Activated T-helper 9 cell treated with anti-CD3 and anti-CD28 coated beads, Interleukin-2, amount 50 U/mL, for 16 hours (primary cell): ENCODE measurements around the gene DISC1.

Source experiments
- DNase-seq: peaks from one replicate; pipeline ENCODE4 v3.0.0-alpha.2; 2020; ENCODE audit warnings: low read depth

The DISC1 gene

DNA sequence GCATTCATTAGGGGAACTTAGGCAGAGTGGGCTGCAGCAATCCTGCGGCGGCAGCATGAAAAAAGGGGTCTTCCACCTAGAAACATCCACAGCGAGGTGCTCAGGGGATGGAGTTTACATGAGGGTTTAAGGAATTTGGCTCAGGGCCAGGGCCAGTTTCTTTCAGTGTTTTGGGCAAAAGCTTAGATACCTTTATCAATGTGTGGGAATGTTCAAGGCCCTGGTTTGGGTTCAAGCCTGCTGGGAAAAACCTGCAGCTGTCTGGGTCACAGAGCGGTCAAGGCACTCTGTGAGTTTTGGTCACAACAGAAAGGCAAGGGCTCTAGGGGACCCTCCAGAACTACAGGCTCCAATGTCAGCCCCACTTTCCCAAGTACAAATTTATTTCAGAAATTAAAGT, 230.3 kb downstream of the DISC1 start:
- DNase-seq = no peak

DNA sequence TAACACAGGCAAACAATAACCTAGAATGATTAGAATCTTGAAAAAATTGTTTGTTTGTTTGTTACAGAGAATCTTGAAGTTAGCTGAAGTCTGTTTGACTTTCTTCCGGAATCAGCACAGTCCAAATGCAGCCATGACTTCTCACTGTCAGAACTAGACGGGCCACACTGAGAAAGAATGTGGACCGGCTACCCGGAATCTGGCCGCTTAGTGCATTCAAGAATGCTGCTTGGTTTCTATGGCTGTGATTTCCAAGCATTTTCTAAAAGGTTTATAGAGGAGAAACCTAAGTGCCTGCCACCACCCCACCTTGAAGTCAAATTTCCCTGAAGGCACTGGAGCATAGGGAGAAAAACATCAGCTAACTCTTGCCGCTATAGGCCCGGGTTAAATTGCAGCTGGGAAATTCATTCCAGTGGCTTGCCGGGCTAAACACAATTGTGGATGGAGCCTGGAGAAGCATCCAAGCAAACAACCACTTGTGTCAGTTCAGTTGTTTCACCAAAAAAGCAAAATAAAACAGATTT, 231.1 kb downstream of the DISC1 start:
- no peak for DNase-seq

DNA sequence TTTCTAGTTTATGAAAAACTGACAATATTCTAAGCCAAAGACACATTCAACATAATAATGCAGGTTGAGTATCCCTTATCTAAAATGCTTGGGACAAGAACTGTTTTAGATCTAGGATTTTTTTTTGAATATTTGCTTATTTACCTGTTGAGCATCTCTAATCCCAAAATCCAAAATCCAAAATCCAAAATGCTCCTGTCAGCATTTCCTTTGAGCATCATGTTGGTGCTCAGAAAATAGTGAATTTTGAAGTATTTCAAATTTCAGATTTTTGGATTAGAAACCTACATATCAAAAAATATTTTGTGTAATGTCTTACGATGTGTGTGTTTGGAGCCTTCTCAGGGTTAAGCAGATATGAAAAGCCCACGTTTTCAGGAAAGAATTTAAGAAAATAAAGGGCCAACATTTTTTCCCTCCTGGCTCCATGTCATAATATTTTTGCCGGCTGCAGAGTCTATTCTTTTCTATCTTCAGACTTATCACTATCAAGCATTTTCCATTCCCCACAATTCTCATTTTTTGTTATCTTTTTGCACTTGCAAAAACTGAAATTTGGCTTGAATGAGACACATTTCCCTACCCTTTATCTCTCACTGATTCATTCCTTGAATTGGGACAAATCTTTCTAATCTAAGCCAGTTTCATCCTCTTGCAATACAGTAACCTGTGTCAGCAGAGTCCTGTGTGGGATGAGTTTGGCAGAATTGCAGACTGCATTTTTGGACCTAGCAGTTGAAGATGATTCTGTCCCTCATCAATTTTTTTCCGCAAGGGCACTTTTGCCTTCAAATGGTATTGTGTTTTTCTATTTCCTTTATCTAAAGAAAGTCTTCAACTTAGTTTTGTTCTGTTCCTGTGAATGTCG, 233.9 kb downstream of the DISC1 start:
- DNase-seq = no peak

- DNase-seq = no peak
These were observed 235.2 kb downstream of the DISC1 start for GRCh38 chr1:231861541-231862481.

DNA sequence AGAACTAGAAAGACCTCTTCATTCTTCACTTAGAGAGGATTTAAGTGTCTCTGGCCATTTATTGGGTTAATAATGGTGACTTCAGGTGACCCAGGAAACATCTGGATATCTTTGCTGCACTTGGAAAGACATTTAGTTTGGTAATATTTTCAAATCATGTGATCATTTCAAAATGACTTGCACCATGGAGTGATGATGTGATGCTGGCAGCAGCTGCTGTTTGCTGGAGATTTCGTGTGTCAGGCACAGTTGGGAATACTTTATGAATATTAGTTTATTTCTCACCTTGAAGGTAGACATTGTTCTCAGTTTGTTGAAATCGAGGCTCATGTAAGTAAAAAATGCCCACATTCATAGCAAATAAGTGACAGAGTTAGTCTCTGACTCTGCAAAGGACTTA, 236.0 kb downstream of the DISC1 start:
- DNase-seq = no peak

DNA sequence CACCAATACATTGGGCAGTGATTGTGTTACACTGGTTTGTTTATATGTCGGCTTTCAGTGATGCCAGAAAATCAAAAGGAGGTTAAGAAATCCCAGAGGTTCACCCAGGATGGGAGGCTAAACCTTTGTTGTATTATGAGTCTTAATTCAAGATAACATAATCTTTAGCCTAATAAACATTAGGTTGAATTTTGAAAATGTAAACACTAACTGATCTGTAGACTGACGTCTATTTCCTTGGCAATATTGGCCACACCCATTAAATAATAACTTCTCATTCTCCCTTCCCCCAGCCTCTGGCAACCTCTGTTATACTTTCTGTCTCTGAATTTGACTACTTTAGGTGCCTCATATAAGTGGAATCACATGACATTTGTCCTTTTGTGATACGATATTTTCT, 238.7 kb downstream of the DISC1 start:
- no peak for DNase-seq

GRCh38 chr1:231866392-231867331, 240.1 kb downstream of the DISC1 start:
- peak; percentile 35 for DNase-seq

- no peak for DNase-seq
These were observed 241.0 kb downstream of the DISC1 start for GRCh38 chr1:231867607-231868006.

DNA sequence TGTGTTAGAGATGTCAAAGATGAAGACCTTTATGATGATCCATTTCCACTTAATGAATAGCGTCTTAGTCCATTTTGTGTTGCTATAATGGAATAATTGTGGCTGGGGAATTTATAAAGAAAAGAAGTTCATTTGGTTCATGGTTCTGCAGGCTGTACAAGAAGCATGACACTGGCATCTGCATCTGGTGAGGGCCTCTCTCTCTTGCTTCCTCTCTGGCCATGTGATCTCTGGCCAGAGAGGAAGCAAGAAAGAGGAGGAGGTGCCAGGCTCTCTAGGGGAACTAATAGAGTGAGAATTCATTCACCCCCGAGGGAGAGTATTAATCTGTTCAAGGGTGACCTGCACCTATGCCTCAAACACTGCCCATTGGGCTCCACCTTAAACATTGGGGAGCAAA, 242.8 kb downstream of the DISC1 start:
- DNase-seq = no peak

- DNase-seq = no peak
These were observed 244.9 kb downstream of the DISC1 start for GRCh38 chr1:231871471-231871870.

- DNase-seq = no peak
These were observed 245.3 kb downstream of the DISC1 start for GRCh38 chr1:231871878-231872277.

DNA sequence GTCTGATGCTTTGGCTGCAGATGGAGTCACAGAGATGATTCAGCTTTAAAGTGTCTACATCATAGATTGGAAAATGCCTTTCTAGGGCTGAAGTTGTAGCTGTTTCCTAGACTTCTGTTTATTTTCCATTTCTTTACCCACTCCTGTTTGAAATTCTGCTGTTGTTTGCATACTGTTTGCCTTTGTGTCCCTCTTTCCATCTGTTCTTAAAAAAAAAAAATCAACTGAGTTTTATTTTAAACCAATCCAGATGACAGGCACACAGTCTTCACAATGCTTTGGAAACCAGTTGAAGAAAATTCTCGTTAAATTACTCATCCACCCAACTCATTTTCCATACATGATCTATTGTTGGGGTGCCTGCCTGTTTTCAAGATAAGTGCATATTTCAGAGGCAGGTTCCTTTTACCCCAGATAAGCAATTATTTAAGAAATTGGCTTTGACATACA, 245.9 kb downstream of the DISC1 start:
- no peak for DNase-seq

DNA sequence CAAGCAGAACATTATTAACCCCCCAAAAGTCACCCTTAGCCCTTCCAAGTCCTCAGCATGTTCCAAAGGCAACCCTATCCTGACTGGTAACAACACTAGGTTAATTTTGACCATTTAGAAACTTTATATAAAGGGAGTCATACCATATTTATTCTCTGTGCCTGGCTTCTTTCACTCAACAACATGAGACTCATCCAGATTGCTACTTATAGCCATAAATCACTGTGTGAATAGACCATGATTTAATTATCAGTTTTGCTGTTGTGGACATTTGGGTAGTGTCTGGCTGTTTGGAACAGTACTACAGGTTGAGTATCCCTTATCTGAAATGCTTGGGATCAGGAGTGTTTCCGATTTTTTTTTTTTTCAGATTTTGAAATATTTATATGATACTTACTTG, 252.1 kb downstream of the DISC1 start:
- DNase-seq = no peak

DNA sequence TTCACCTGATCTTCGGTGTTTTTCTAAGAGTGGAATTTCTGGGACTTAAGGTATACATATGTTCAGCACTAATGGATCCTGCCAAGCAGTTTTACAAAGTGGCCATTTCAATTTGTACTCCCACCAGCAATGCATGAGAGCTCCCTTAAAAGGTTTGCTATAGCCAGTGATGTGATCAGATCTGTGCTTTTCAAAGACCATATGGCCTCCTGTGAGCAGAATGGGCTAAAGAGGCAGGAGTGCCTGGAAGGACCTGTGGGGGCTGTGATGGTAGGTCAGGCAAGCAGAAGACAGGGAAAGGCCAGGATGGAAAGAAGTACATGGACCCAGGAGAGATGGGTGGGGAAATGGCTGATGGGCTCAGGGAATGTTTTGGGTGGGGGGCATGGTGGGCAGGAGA, 252.7 kb downstream of the DISC1 start:
- DNase-seq = no peak

DNA sequence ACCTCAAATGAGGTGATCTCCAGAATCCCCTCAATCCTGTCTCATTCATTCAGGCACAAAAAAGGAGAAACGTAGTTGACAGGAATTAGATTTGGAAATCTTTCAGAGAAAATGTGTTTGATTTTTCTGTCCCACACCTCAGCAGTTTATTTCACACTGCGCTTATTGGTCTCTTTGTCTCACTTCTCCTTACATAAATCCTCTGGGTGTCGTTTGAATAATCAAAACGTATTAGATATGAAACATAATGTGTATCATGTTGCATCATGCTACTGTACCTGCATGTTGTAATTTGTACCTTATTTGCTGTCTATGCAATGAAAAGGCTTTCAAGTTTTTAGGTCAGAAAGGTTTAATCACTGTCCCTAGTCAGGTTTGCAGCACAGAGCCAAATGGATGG, 255.7 kb downstream of the DISC1 start:
- DNase-seq = no peak

DNA sequence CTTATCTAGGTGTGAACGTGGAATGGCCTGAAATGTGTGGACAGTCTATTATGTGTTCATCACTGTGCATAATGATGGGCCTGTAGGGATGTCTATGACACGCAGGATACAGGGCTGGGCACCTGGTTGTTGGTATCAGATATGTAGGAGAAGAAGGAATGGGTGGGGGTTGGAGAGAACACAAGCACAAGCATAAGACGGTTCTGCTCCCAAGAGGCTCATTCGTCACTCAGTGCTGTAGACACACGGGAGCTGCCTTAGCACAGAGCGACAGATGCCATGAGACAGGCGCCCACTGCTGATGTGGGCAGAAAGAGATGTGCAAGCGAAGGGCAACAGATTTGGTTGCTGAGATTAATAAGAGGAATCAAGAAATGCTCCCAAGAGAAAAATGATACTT, 256.2 kb downstream of the DISC1 start:
- no peak for DNase-seq

DNA sequence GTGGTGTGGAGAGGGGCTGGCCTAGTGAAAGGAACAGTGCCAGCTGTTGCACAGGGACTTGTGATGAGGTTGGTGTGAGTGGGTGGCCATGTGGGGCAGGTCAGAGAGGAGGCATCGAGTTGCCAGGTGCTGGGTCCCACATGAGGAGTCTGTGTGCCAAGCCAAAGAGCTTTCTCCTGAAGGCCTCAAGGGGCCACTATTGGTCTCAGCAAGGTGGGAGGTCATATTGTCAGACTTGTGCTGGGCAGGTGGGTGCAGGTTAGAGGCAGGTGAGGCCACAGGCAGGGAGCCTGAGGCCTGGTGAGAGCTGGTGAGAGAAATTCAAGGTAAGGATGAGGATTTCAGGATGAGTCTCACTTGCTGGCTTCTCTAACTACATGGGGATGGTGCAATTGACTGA, 256.8 kb downstream of the DISC1 start:
- DNase-seq = no peak

GRCh38 chr1:231885209-231885854, 258.7 kb downstream of the DISC1 start:
- no peak for DNase-seq

DNA sequence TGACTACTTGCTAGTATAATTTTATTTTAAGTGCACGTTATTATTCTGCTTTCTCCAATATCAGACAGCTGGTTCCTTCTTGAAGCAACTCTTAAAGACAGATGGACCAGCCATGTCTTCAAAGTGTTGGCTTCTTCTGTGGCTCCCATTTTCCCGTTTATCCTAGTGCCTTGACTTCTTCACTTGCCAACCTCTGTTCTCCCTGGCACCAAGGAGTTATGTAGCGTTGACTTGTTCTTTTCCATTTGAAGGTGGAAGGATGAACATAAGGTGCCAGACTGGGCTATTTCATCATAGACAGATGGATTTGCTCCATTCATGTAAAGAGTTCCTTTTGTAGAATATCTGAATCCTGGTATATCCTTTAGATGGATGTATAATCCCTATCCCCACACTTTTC, 260.6 kb downstream of the DISC1 start:
- DNase-seq = no peak

- no peak for DNase-seq
These were observed 261.3 kb downstream of the DISC1 start for GRCh38 chr1:231887866-231888265.

GRCh38 chr1:231890791-231891190, 264.2 kb downstream of the DISC1 start:
- no peak for DNase-seq
